Endothelial cell of umbilical vein (primary cell): ENCODE results near the gene CRACR2A. TPM values are rescaled to one million over a fixed set of nuclear protein-coding genes. Genes with fewer than 3 reads are reported as not detected.

Experiments used
- BruUV-seq: library from RNA; stranded (reverse); fragments of 400-500 nt; replicated peaks from 2 replicates; lab custom pipeline; 2021; lab: Mats Ljungman, UMichigan
- CTCF ChIA-PET: fragments of 300-600, 350-600 bp; sonication (Branson Sonifier 250); formaldehyde crosslinking; loops from one replicate; lab custom pipeline; 2021; ENCODE audit warnings: antibody characterized with exemption, inconsistent platforms; lab: Charles Lee
- POLR2A ChIA-PET: fragments of 300-600, 350-600 bp; sonication (Branson Sonifier 250); formaldehyde crosslinking; loops from one replicate; lab custom pipeline; 2021; ENCODE audit warnings: antibody characterized with exemption, inconsistent platforms; lab: Charles Lee
- DNase-seq: peaks from one replicate; pipeline ENCODE4 v3.0.0-alpha.2; 2011; ENCODE audit warnings: low read depth, low spot score
- FAIRE-seq: peaks from 2 replicates; lab custom pipeline; 2011; peaks lifted over from hg19 to GRCh38; lab: Jason Lieb, UNC
- H2AFZ ChIP-seq: 2 replicates; pipeline ENCODE4 v1.6.0; 2012; ENCODE audit warnings: low read depth, low read length, control low read depth, inconsistent platforms
- H3K27ac ChIP-seq: 2 replicates; pipeline ENCODE4 v1.5.1; 2011; ENCODE audit warnings: low read depth, mild to moderate bottlenecking, control low read depth, low read length, moderate library complexity; ENCODE audit not compliant: insufficient read depth
- H3K27me3 ChIP-seq, 2 experiments: 2 replicates each; pipeline versions ENCODE4 v1.6.0 to v1.6.1; 2011; ENCODE audit warnings: low read length in 2 of 2, mixed read lengths in 1 of 2; ENCODE audit not compliant: control insufficient read depth in 2 of 2, insufficient read depth in 2 of 2
- H3K36me3 ChIP-seq, 2 experiments: 2 replicates in 1 of 2; 3 replicates in 1 of 2; pipeline ENCODE4 v1.5.1; 2011; ENCODE audit warnings: low read length in 2 of 2, mild to moderate bottlenecking in 1 of 2, moderate library complexity in 1 of 2; ENCODE audit not compliant: control insufficient read depth in 2 of 2, insufficient read depth in 2 of 2; ENCODE audit errors: extremely low read depth in 1 of 2
- H3K4me1 ChIP-seq: 3 replicates; pipeline ENCODE4 v1.5.1; 2011; ENCODE audit warnings: mild to moderate bottlenecking, low read length; ENCODE audit not compliant: control insufficient read depth, insufficient read depth; ENCODE audit errors: extremely low read depth
- H3K4me2 ChIP-seq: 2 replicates; pipeline ENCODE4 v1.6.1; 2011; ENCODE audit warnings: low read length, control low read depth, mixed read lengths; ENCODE audit not compliant: insufficient read depth
- H3K4me3 ChIP-seq, 3 experiments: fragments of 200-600 bp in 1 of 3; sonication (generic), shearing (Covaris generic) in 1 of 3; replicated peaks in 1 of 3; 2 replicates each; pipeline ENCODE4 v1.5.1; 2011 to 2016; ENCODE audit warnings: control low read depth in 3 of 3, low read length in 3 of 3, mild to moderate bottlenecking in 2 of 3, inconsistent platforms in 1 of 3, low read depth in 1 of 3, moderate library complexity in 1 of 3; ENCODE audit not compliant: insufficient read depth in 1 of 3
- H3K79me2 ChIP-seq: 2 replicates; pipeline ENCODE4 v1.6.0; 2012; ENCODE audit warnings: low read length, inconsistent platforms; ENCODE audit not compliant: control insufficient read depth, insufficient read depth
- H3K9ac ChIP-seq: replicated peaks from 2 replicates; pipeline ENCODE3; 2011; ENCODE audit warnings: low read length, control low read depth; ENCODE audit not compliant: insufficient read depth; ENCODE audit errors: extremely low read depth
- H3K9me1 ChIP-seq: replicated peaks from 3 replicates; pipeline ENCODE4 v1.6.0; 2011; ENCODE audit warnings: mild to moderate bottlenecking, low read length; ENCODE audit not compliant: control insufficient read depth, insufficient read depth; ENCODE audit errors: extremely low read depth
- H3K9me3 ChIP-seq: replicated peaks from 2 replicates; pipeline ENCODE4 v1.5.1; 2012; ENCODE audit warnings: low read length, inconsistent platforms; ENCODE audit not compliant: control insufficient read depth, insufficient read depth
- H4K20me1 ChIP-seq: replicated peaks from 2 replicates; pipeline ENCODE3; 2011; ENCODE audit warnings: mild to moderate bottlenecking, low read length; ENCODE audit not compliant: control insufficient read depth, insufficient read depth; ENCODE audit errors: extremely low read depth
- CTCF ChIP-seq, 2 donors: IDR thresholded peaks; 1 replicate in 1 of 2; 2 replicates in 1 of 2; pipeline ENCODE4 v1.5.1; 2011; ENCODE audit warnings: low read length in 2 of 2, mild to moderate bottlenecking in 2 of 2, moderate library complexity in 2 of 2, control low read depth in 1 of 2, inconsistent platforms in 1 of 2, low read depth in 1 of 2; ENCODE audit not compliant: insufficient read depth in 1 of 2; ENCODE audit errors: extremely low read depth in 1 of 2
- EZH2 ChIP-seq: IDR thresholded peaks from 2 replicates; pipeline ENCODE4 v1.6.1; 2012; ENCODE audit warnings: borderline replicate concordance, low read depth, mild to moderate bottlenecking, moderate library complexity, low read length, inconsistent platforms; ENCODE audit not compliant: severe bottlenecking
- FOS ChIP-seq: IDR thresholded peaks from 2 replicates; pipeline ENCODE4 v1.6.1; 2011; ENCODE audit warnings: mild to moderate bottlenecking, low read length, moderate library complexity, borderline replicate concordance; ENCODE audit not compliant: insufficient read depth
- GATA2 ChIP-seq: IDR thresholded peaks from 2 replicates; pipeline ENCODE4 v1.7.0; 2011; ENCODE audit warnings: low read depth, mild to moderate bottlenecking, moderate library complexity, mixed read lengths, low read length; ENCODE audit not compliant: insufficient read length, insufficient read depth
- JUN ChIP-seq: IDR thresholded peaks from 2 replicates; pipeline ENCODE4 v1.6.1; 2011; ENCODE audit warnings: borderline replicate concordance, low read depth; ENCODE audit not compliant: insufficient read length, insufficient read depth
- MAX ChIP-seq: IDR thresholded peaks from 2 replicates; pipeline ENCODE4 v1.6.1; 2011; ENCODE audit not compliant: insufficient read depth, insufficient read length
- MYC ChIP-seq: IDR thresholded peaks from one replicate; pipeline ENCODE4 v1.6.1; 2011; ENCODE audit warnings: mild to moderate bottlenecking, low read depth, low read length
- POLR2A ChIP-seq: IDR thresholded peaks from 2 replicates; pipeline ENCODE4 v1.6.1; 2012; ENCODE audit warnings: low read depth, mild to moderate bottlenecking, control low read depth, low read length
- POLR2AphosphoS5 ChIP-seq: IDR thresholded peaks from 2 replicates; pipeline ENCODE4 v1.6.1; 2012; ENCODE audit warnings: low read depth, mild to moderate bottlenecking, control low read depth, low read length, moderate library complexity; ENCODE audit not compliant: insufficient read depth
- dilution Hi-C: fragments of 300-500 bp; cut with MboI; formaldehyde crosslinking; loops from one replicate; pipeline ENCODE4 v1.15.0; 2019; ENCODE audit warnings: low sequenced_read_pairs; ENCODE audit not compliant: extremely low pct_ligation_motif_present
- intact Hi-C: fragments of 100-400 bp; cut with micrococcal nuclease; formaldehyde crosslinking; loops from one replicate; pipeline ENCODE4 v1.10.0; 2022
- polyA plus RNA-seq, 4 experiments: library from polyadenylated mRNA; depleted of rRNA in 3 of 4; stranded (reverse) in 3 of 4; unstranded in 1 of 4; fragments of >200 nt; gene quantifications; 2 replicates each; pipeline versions ENCODE4 v1.2.1 to v1.2.3, GENCODE V29; 2011 to 2012; ENCODE audit warnings: missing spikeins in 1 of 4
- total RNA-seq: library from RNA; stranded (reverse); gene quantifications from 2 replicates; pipeline ENCODE4 v1.2.3, GENCODE V29; 2021

The CRACR2A gene
- total and polyA plus RNA-seq, 2 donors (not counting 3 experiments of a cell fraction or from before 2014, with no cell fraction given), result 4.4 to 15.9 TPM

GRCh38 chr12:3583656-3584334, 169.1 kb downstream of the CRACR2A start:
- TF ChIP-seq CTCF (IDR thresholded peaks at IDR 0.05; ENCODE audit: extremely low read depth in 1 of 2, insufficient read depth in 1 of 2, low read depth in 1 of 2, low read length in 2 of 2), result no peak
- no peak for TF ChIP-seq POLR2AphosphoS5
- TF ChIP-seq MYC, result no peak
- no peak for TF ChIP-seq POLR2A
- no peak for TF ChIP-seq JUN
- TF ChIP-seq EZH2, result no peak
- no peak for TF ChIP-seq GATA2
- TF ChIP-seq MAX, result no peak
- no peak for TF ChIP-seq FOS
- Histone ChIP-seq H3K9me1 (no peaks in the 10 kb centered on the region), H3K4me2 (no peak overlapping the region), H3K36me3 (no peaks in the 10 kb centered on the region), H3K4me3 (no peak overlapping the region), H4K20me1 (no peaks in the 10 kb centered on the region), H3K27me3 (no peaks in the 10 kb centered on the region), H3K9me3 (no peaks in the 10 kb centered on the region), H3K79me2 (no peaks in the 10 kb centered on the region), H3K27ac (no peak overlapping the region), H3K9ac (no peak overlapping the region), H2AFZ (no peak overlapping the region), H3K4me1 (no peaks in the 10 kb centered on the region)
- intact Hi-C loops (no loop called here), dilution Hi-C loops (no loop called here)
- POLR2A ChIA-PET, result no interaction called here
- CTCF ChIA-PET, result interaction anchor here (0.6 kb wide), 1 partner anchor 20 kb away, joined by 3 read pairs; no protein-coding TSS in a partner anchor
- FAIRE-seq (no peak), DNase-seq (no peak)
- BruUV-seq, result no TSS peak
